ENCODE results near the gene PRKCE. TPM values are rescaled to one million over a fixed set of nuclear protein-coding genes. Genes with fewer than 3 reads are reported as not detected.

The PRKCE gene
- total and polyA plus RNA-seq, 2 experiments from 2014 or later, result 9.6 to 11.9 TPM

GRCh38 chr2:45951025-45951727 lies 299.7 kb downstream of the PRKCE start:
- no peaks in the 10 kb centered on the region for H3K36me3 ChIP-seq (replicated peaks; ENCODE audit: insufficient read depth, low read depth)
- no peaks in the 10 kb centered on the region for H3K9me2 ChIP-seq (replicated peaks; ENCODE audit: insufficient read depth)
- H3K27me3 ChIP-seq, result no peaks in the 10 kb centered on the region
- no peaks in the 10 kb centered on the region for H4K20me1 ChIP-seq (ENCODE audit: insufficient read depth, poor library complexity, severe bottlenecking)
- no peak overlapping the region for H2AFZ ChIP-seq
- H3K27ac ChIP-seq, result no peak overlapping the region
- H3K4me3 ChIP-seq, result no peak overlapping the region
- WGBS (ENCODE audit: low lambda C conversion rate, missing lambda C conversion rate), result 97% methylated on average over 7 of the region's 7 CpGs
- H3K4me1 ChIP-seq (ENCODE audit: insufficient read depth), result no peaks in the 10 kb centered on the region
- TF ChIP-seq EZH2phosphoT487 (IDR thresholded peaks at IDR 0.05; ENCODE audit: low read depth, severe bottlenecking, unreplicated experiment) (no peak), EZH2 (IDR thresholded peaks at IDR 0.05; ENCODE audit: borderline replicate concordance) (no peak), CTCF (IDR thresholded peaks at IDR 0.05; ENCODE audit: poor library complexity) (no peak)
- H3K4me2 ChIP-seq, result no peak overlapping the region
- no peaks in the 10 kb centered on the region for H3K79me2 ChIP-seq
- DNase-seq (ENCODE audit: low spot score), result no peak
- H3K9me3 ChIP-seq (ENCODE audit: low read depth), result no peaks in the 10 kb centered on the region

GRCh38 chr2:45952591-45952990 lies 301.1 kb downstream of the PRKCE start:
- Histone ChIP-seq H3K27ac (no peak overlapping the region), H3K36me3 (replicated peaks; ENCODE audit: insufficient read depth, low read depth) (no peaks in the 10 kb centered on the region), H3K4me2 (no peak overlapping the region), H3K4me3 (no peak overlapping the region), H3K4me1 (ENCODE audit: insufficient read depth) (no peaks in the 10 kb centered on the region), H3K27me3 (no peaks in the 10 kb centered on the region), H4K20me1 (ENCODE audit: insufficient read depth, poor library complexity, severe bottlenecking) (no peaks in the 10 kb centered on the region), H3K79me2 (no peaks in the 10 kb centered on the region), H2AFZ (no peak overlapping the region), H3K9me3 (ENCODE audit: low read depth) (no peaks in the 10 kb centered on the region), H3K9me2 (replicated peaks; ENCODE audit: insufficient read depth) (no peaks in the 10 kb centered on the region)
- WGBS (ENCODE audit: low lambda C conversion rate, missing lambda C conversion rate), result 80% methylated on average over 4 of the region's 4 CpGs
- DNase-seq (ENCODE audit: low spot score), result no peak
- no peak for TF ChIP-seq EZH2 (IDR thresholded peaks at IDR 0.05; ENCODE audit: borderline replicate concordance)

GRCh38 chr2:45953376-45954027 lies 302.0 kb downstream of the PRKCE start:
- Histone ChIP-seq H3K79me2 (no peaks in the 10 kb centered on the region), H3K27me3 (no peaks in the 10 kb centered on the region), H2AFZ (no peak overlapping the region), H3K9me2 (replicated peaks; ENCODE audit: insufficient read depth) (no peaks in the 10 kb centered on the region), H3K4me3 (no peak overlapping the region), H3K4me1 (ENCODE audit: insufficient read depth) (no peaks in the 10 kb centered on the region), H3K36me3 (replicated peaks; ENCODE audit: insufficient read depth, low read depth) (no peaks in the 10 kb centered on the region), H3K9me3 (ENCODE audit: low read depth) (no peaks in the 10 kb centered on the region), H4K20me1 (ENCODE audit: insufficient read depth, poor library complexity, severe bottlenecking) (no peaks in the 10 kb centered on the region), H3K27ac (no peak overlapping the region), H3K4me2 (no peak overlapping the region)
- 88% methylated on average over 11 of the region's 11 CpGs for WGBS (ENCODE audit: low lambda C conversion rate, missing lambda C conversion rate)
- TF ChIP-seq EZH2phosphoT487 (IDR thresholded peaks at IDR 0.05; ENCODE audit: low read depth, severe bottlenecking, unreplicated experiment) (no peak), CTCF (IDR thresholded peaks at IDR 0.05; ENCODE audit: poor library complexity) (no peak), EZH2 (IDR thresholded peaks at IDR 0.05; ENCODE audit: borderline replicate concordance) (no peak)
- DNase-seq (ENCODE audit: low spot score), result no peak

- no peaks in the 10 kb centered on the region for H3K9me3 ChIP-seq (ENCODE audit: low read depth)
- 47% methylated on average over 1 of the region's 1 CpG for WGBS (ENCODE audit: low lambda C conversion rate, missing lambda C conversion rate)
- H3K36me3 ChIP-seq (replicated peaks; ENCODE audit: insufficient read depth, low read depth), result no peaks in the 10 kb centered on the region
- no peak for TF ChIP-seq CTCF (IDR thresholded peaks at IDR 0.05; ENCODE audit: poor library complexity)
- no peak for TF ChIP-seq EZH2phosphoT487 (IDR thresholded peaks at IDR 0.05; ENCODE audit: low read depth, severe bottlenecking, unreplicated experiment)
- no peak for TF ChIP-seq EZH2 (IDR thresholded peaks at IDR 0.05; ENCODE audit: borderline replicate concordance)
- H2AFZ ChIP-seq, result no peak overlapping the region
- H3K4me2 ChIP-seq, result no peak overlapping the region
- no peaks in the 10 kb centered on the region for H4K20me1 ChIP-seq (ENCODE audit: insufficient read depth, poor library complexity, severe bottlenecking)
- no peak overlapping the region for H3K27ac ChIP-seq
- no peak overlapping the region for H3K4me3 ChIP-seq
- H3K79me2 ChIP-seq, result no peaks in the 10 kb centered on the region
- no peaks in the 10 kb centered on the region for H3K9me2 ChIP-seq (replicated peaks; ENCODE audit: insufficient read depth)
- no peak for DNase-seq (ENCODE audit: low spot score)
- no peaks in the 10 kb centered on the region for H3K27me3 ChIP-seq
- peaks cover 6% of the 10 kb centered on the region for H3K4me1 ChIP-seq (ENCODE audit: insufficient read depth)
Measured at GRCh38 chr2:45954233-45954850, 302.9 kb downstream of the PRKCE start.
